WERI-Rb-1 (cell line): ENCODE results near the gene EYS.

Experiments used
- DNase-seq: peaks from one replicate; pipeline ENCODE4 v3.0.0-alpha.2; 2020
- H3K27ac ChIP-seq: fragments of 250-450 bp; sonication (Bioruptor Pico); 2 replicates; pipeline ENCODE4 v1.5.1; 2020; ENCODE audit warnings: mild to moderate bottlenecking, moderate library complexity
- H3K27me3 ChIP-seq: fragments of 250-450 bp; sonication (Bioruptor Pico); 2 replicates; pipeline ENCODE4 v1.5.1; 2021; ENCODE audit warnings: mild to moderate bottlenecking, low read depth, moderate library complexity; ENCODE audit not compliant: insufficient read depth, severe bottlenecking
- H3K36me3 ChIP-seq: fragments of 250-450 bp; sonication (Bioruptor Pico); 2 replicates; pipeline ENCODE4 v1.5.1; 2020; ENCODE audit warnings: mild to moderate bottlenecking, moderate library complexity
- H3K4me3 ChIP-seq: 2 replicates; pipeline ENCODE4 v1.5.1; 2011; ENCODE audit warnings: low read depth, mild to moderate bottlenecking, control low read depth, low read length
- H3K9me3 ChIP-seq: fragments of 250-450 bp; sonication (Bioruptor Pico); 2 replicates; pipeline ENCODE4 v1.5.1; 2021; ENCODE audit warnings: mild to moderate bottlenecking, moderate library complexity; ENCODE audit not compliant: severe bottlenecking
- CTCF ChIP-seq: IDR thresholded peaks from 2 replicates; pipeline ENCODE4 v1.5.1; 2011; ENCODE audit warnings: low read depth, mild to moderate bottlenecking, control low read depth, inconsistent platforms, low read length

Gene EYS

GRCh38 chr6:64103480-64103879 lies 1603.5 kb downstream of the EYS start:
- Histone ChIP-seq H3K36me3 (no peaks in the 10 kb centered on the region), H3K27me3 (no peaks in the 10 kb centered on the region), H3K27ac (no peak overlapping the region), H3K9me3 (no peaks in the 10 kb centered on the region), H3K4me3 (no peak overlapping the region)
- DNase-seq = no peak
- TF ChIP-seq CTCF = no peak

GRCh38 chr6:64100702-64101303 lies 1606.2 kb downstream of the EYS start:
- TF ChIP-seq CTCF = no peak
- Histone ChIP-seq H3K27ac (no peak overlapping the region), H3K9me3 (no peaks in the 10 kb centered on the region), H3K36me3 (no peaks in the 10 kb centered on the region), H3K27me3 (no peaks in the 10 kb centered on the region), H3K4me3 (no peak overlapping the region)
- DNase-seq = no peak

- no peak for TF ChIP-seq CTCF
- Histone ChIP-seq H3K4me3 (no peak overlapping the region), H3K27me3 (no peaks in the 10 kb centered on the region), H3K9me3 (no peaks in the 10 kb centered on the region), H3K36me3 (no peaks in the 10 kb centered on the region), H3K27ac (no peak overlapping the region)
- no peak for DNase-seq
Observed at GRCh38 chr6:64090352-64090751, 1616.7 kb downstream of the EYS start.

- Histone ChIP-seq H3K27ac (no peak overlapping the region), H3K9me3 (no peaks in the 10 kb centered on the region), H3K4me3 (no peak overlapping the region), H3K27me3 (no peaks in the 10 kb centered on the region), H3K36me3 (no peaks in the 10 kb centered on the region)
- DNase-seq = no peak
- no peak for TF ChIP-seq CTCF
Observed at GRCh38 chr6:64085126-64085525, 1621.9 kb downstream of the EYS start.

- Histone ChIP-seq H3K4me3 (no peak overlapping the region), H3K36me3 (no peaks in the 10 kb centered on the region), H3K27me3 (no peaks in the 10 kb centered on the region), H3K27ac (no peak overlapping the region), H3K9me3 (no peaks in the 10 kb centered on the region)
- no peak for TF ChIP-seq CTCF
- no peak for DNase-seq
Observed at GRCh38 chr6:64084185-64084663, 1622.8 kb downstream of the EYS start.

GRCh38 chr6:64083261-64083660 lies 1623.8 kb downstream of the EYS start:
- Histone ChIP-seq H3K27ac (no peak overlapping the region), H3K4me3 (no peak overlapping the region), H3K27me3 (no peaks in the 10 kb centered on the region), H3K9me3 (no peaks in the 10 kb centered on the region), H3K36me3 (no peaks in the 10 kb centered on the region)
- TF ChIP-seq CTCF = no peak
- DNase-seq = no peak
